GM12801 (cell line): ENCODE measurements around the gene F2.

Experiments used
- CTCF ChIP-seq: IDR thresholded peaks from one replicate; pipeline ENCODE4 v1.5.1; 2011; ENCODE audit warnings: control low read depth; ENCODE audit not compliant: insufficient read length; ENCODE audit errors: extremely low read depth

The F2 gene

GRCh38 chr11:46675949-46676348 lies 43.1 kb upstream of the F2 start:
- TF ChIP-seq CTCF = no peak

- TF ChIP-seq CTCF = no peak
Observed at GRCh38 chr11:46676436-46677158, 42.4 kb upstream of the F2 start.

- no peak for TF ChIP-seq CTCF
Observed at GRCh38 chr11:46677169-46677568, 41.8 kb upstream of the F2 start.

GRCh38 chr11:46677991-46678740 lies 40.8 kb upstream of the F2 start:
- no peak for TF ChIP-seq CTCF

- no peak for TF ChIP-seq CTCF
Observed at GRCh38 chr11:46678741-46679130, 40.3 kb upstream of the F2 start.

- TF ChIP-seq CTCF = no peak
Observed at GRCh38 chr11:46679241-46680163, 39.5 kb upstream of the F2 start.
